GM12891 (cell line): ENCODE results near the gene CALCOCO2.
"Not testable (repeated sequence)": the region's sequence is repeated elsewhere in the genome, so short reads cannot be mapped to it uniquely, and the experiment has no call there.

ENCODE experiments used
- DNase-seq: peaks from one replicate; pipeline ENCODE4 v3.0.0; 2011; ENCODE audit warnings: low spot score; ENCODE audit not compliant: insufficient read length
- FAIRE-seq: peaks from 2 replicates; lab custom pipeline; 2011; peaks lifted over from hg19 to GRCh38; lab: Jason Lieb, UNC
- PAX5 ChIP-seq: IDR thresholded peaks from 2 replicates; pipeline ENCODE4 v1.6.1; 2011; ENCODE audit warnings: low read length, moderate library complexity, mild to moderate bottlenecking; ENCODE audit not compliant: insufficient read depth, severe bottlenecking
- POLR2A ChIP-seq: IDR thresholded peaks from 2 replicates; pipeline ENCODE4 v1.6.1; 2011; ENCODE audit warnings: low read depth, low read length, control low read depth
- POLR2AphosphoS5 ChIP-seq: IDR thresholded peaks from 2 replicates; pipeline ENCODE4 v1.6.1; 2011; ENCODE audit warnings: low read depth, low read length, control low read depth
- POU2F2 ChIP-seq: IDR thresholded peaks from 2 replicates; pipeline ENCODE4 v1.6.1; 2011; ENCODE audit warnings: low read depth, mild to moderate bottlenecking, control low read depth, low read length, moderate library complexity
- SPI1 ChIP-seq: IDR thresholded peaks from 2 replicates; pipeline ENCODE4 v1.6.1; 2011; ENCODE audit warnings: low read depth, low read length, control low read depth
- TAF1 ChIP-seq: IDR thresholded peaks from 2 replicates; pipeline ENCODE4 v1.6.1; 2011; ENCODE audit warnings: low read depth, low read length, control low read depth

CALCOCO2 gene

GRCh38 chr17:48850792-48851323 is 20.0 kb downstream of the CALCOCO2 start:
- no peak for DNase-seq
- no peak for TF ChIP-seq TAF1
- TF ChIP-seq POLR2AphosphoS5: no peak
- TF ChIP-seq PAX5: no peak
- no peak for TF ChIP-seq POLR2A
- no peak for TF ChIP-seq POU2F2

GRCh38 chr17:48854774-48855476 is 24.1 kb downstream of the CALCOCO2 start:
- TF ChIP-seq PAX5 (no peak), SPI1 (peak; percentile 41)
- FAIRE-seq (no peak), DNase-seq (no peak)

More at GRCh38 chr17:48850792-48851323, 20.0 kb downstream of the CALCOCO2 start:
- no peak for FAIRE-seq

GRCh38 chr17:48856122-48856821 is 25.4 kb downstream of the CALCOCO2 start:
- no peak for DNase-seq
- no peak for FAIRE-seq
- TF ChIP-seq PAX5 (no peak), TAF1 (no peak), POLR2A (no peak), SPI1 (no peak), POLR2AphosphoS5 (no peak)

GRCh38 chr17:48860034-48860433 is 29.2 kb downstream of the CALCOCO2 start:
- DNase-seq (no peak), FAIRE-seq (no peak)
- TF ChIP-seq POU2F2: no peak
- TF ChIP-seq TAF1: no peak
- no peak for TF ChIP-seq POLR2A

GRCh38 chr17:48860456-48860855 is 29.6 kb downstream of the CALCOCO2 start:
- no peak for DNase-seq
- TF ChIP-seq POLR2AphosphoS5 (no peak), TAF1 (no peak), POU2F2 (no peak), SPI1 (no peak), POLR2A (no peak), PAX5 (no peak)
- no peak for FAIRE-seq

- TF ChIP-seq POU2F2: no peak
- no peak for TF ChIP-seq PAX5
- no peak for TF ChIP-seq TAF1
- TF ChIP-seq SPI1: no peak
- TF ChIP-seq POLR2A: no peak
- no peak for TF ChIP-seq POLR2AphosphoS5
- no peak for DNase-seq
- FAIRE-seq: no peak
These were observed 38.2 kb downstream of the CALCOCO2 start for GRCh38 chr17:48868916-48869500.

GRCh38 chr17:48869821-48870318 is 39.0 kb downstream of the CALCOCO2 start:
- FAIRE-seq (no peak), DNase-seq (no peak)
- TF ChIP-seq POLR2AphosphoS5 (no peak), SPI1 (no peak), PAX5 (no peak), TAF1 (no peak)

- peak; percentile 23 for FAIRE-seq
- TF ChIP-seq POLR2AphosphoS5 (no peak), PAX5 (no peak), POLR2A (no peak), TAF1 (no peak), POU2F2 (no peak), SPI1 (no peak)
- no peak for DNase-seq
These were observed 40.3 kb downstream of the CALCOCO2 start for GRCh38 chr17:48871035-48871550.

GRCh38 chr17:48871551-48872351 is 40.9 kb downstream of the CALCOCO2 start:
- FAIRE-seq: peak; percentile 51
- no peak for DNase-seq
- no peak for TF ChIP-seq PAX5
- no peak for TF ChIP-seq POLR2A
- TF ChIP-seq SPI1: no peak
- TF ChIP-seq TAF1: no peak
- TF ChIP-seq POLR2AphosphoS5: no peak
- no peak for TF ChIP-seq POU2F2

- DNase-seq, FAIRE-seq: not testable (repeated sequence)
These were observed 41.6 kb downstream of the CALCOCO2 start for GRCh38 chr17:48872409-48872808.
